Activated CD8-positive, alpha-beta T cell treated with anti-CD3 and anti-CD28 coated beads, Interleukin-2, amount 10 ng/mL, durations not matched to agents 7 days and 5 days (primary cell): ENCODE results near the gene NMUR1. TPM values are rescaled to one million over a fixed set of nuclear protein-coding genes. Genes with fewer than 3 reads are reported as not detected.

ENCODE experiments used
- ATAC-seq: fragments of 150-1000 bp; cut with Tn5 transposase; one replicate; pipeline ENCODE4 v1.10.0; 2021; ENCODE audit warnings: moderate library complexity
- CTCF ChIA-PET: fragments of 350-600 bp; sonication (Branson Sonifier 250); formaldehyde crosslinking; loops from one replicate; lab custom pipeline; 2021; ENCODE audit warnings: antibody characterized with exemption; lab: Charles Lee
- POLR2A ChIA-PET: fragments of 350-600 bp; sonication (Branson Sonifier 250); formaldehyde crosslinking; loops from one replicate; lab custom pipeline; 2021; ENCODE audit warnings: antibody characterized with exemption; lab: Charles Lee
- DNase-seq: peaks from one replicate; pipeline ENCODE4 v3.0.0-alpha.2; 2020
- H3K27ac Mint-ChIP-seq: one replicate; pipeline ENCODE4 v1.8.0; 2021; ENCODE audit warnings: mild to moderate bottlenecking, mixed read lengths
- H3K27me3 Mint-ChIP-seq: one replicate; pipeline ENCODE4 v1.8.0; 2021; ENCODE audit warnings: low read depth, mixed read lengths
- H3K36me3 Mint-ChIP-seq: one replicate; pipeline ENCODE4 v1.8.0; 2021; ENCODE audit warnings: low read depth, mixed read lengths
- H3K4me1 Mint-ChIP-seq: one replicate; pipeline ENCODE4 v1.8.0; 2021; ENCODE audit warnings: low read depth, mixed read lengths
- H3K4me3 Mint-ChIP-seq: one replicate; pipeline ENCODE4 v1.8.0; 2021; ENCODE audit warnings: mild to moderate bottlenecking, mixed read lengths
- H3K9me3 Mint-ChIP-seq: one replicate; pipeline ENCODE4 v1.8.0; 2022; ENCODE audit warnings: mixed read lengths; ENCODE audit not compliant: insufficient read depth
- total RNA-seq, 2 experiments: library from RNA; stranded (reverse); gene quantifications; one replicate each; pipeline ENCODE4 v1.2.3, GENCODE V29; 2021

The NMUR1 gene
- total RNA-seq, 2 experiments from 2014 or later = 0.95 to 0.99 TPM

DNA sequence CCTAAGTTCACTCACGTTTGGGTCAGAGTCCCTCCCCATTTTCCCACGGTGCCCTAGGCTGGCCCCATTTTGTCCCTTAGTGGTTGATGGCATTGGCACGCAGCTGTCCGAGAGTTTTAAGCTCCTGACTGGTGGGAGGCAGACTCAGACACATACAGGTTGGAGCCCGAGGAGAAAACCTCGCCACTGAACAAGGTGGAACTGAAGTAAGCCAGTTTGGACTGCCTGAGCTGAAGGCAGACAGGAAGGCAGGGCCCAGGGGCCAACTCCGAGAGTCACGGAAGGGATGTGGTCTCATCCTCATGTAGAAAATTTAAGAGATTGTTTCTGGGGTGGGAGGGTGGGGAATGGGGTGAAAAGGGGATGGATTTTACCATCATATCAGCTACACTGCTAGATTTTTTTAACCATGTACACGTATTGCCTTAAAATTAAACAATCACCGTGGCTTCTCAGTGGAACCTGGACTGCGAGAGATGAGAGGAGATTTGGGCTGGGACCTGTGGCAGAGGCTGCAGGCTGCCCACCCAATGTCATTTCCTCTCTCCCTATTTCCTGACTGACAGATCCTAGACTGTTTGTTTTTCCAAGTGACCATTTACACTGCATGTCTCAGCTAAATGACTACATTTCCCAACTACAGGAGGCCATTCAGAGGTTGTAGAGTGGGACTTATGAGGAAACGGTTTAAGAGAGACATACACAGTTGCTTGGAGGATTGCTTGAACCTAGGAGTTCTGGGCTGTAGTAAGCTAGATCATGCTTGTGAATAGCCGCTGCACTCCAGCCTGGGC lies 19.4 kb upstream of the NMUR1 start:
- ATAC-seq (no peak), DNase-seq (no peak)
- Mint-ChIP-seq H3K9me3 (peaks cover 20% of the 10 kb centered on the region), H3K4me3 (no peak overlapping the region), H3K4me1 (peaks cover 48% of the 10 kb centered on the region), H3K27ac (peak overlapping the region; percentile 58), H3K36me3 (peaks cover 27% of the 10 kb centered on the region), H3K27me3 (peaks cover 12% of the 10 kb centered on the region)
- ChIA-PET CTCF (interaction anchor here (1.5 to 2.6 kb wide), 4 partner anchors 9 to 52 kb away, joined by 5 to 13 read pairs (median 6); no protein-coding TSS in a partner anchor), POLR2A (no interaction called here)

DNA sequence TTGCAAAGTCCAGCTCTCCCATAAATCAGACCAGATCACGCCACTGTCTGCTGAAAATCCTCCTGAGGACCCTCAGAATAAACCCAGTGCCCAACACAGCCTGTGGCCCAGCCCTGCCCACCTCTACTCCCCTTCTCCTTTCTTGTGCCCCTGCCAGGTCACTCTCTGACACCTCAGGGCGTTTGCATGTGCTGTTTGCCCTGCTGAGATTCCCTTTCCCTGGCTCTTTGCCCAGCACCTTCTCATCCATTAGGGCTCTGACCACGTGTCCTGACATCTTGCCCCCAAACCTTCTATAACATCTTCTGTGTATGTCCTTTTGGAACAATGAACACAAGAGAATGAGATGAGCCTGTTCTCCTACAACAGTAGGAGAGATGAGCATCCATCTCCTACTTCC lies 18.5 kb upstream of the NMUR1 start:
- Mint-ChIP-seq H3K36me3 (peaks cover 27% of the 10 kb centered on the region), H3K9me3 (peaks cover 19% of the 10 kb centered on the region), H3K4me3 (no peak overlapping the region), H3K27me3 (peaks cover 12% of the 10 kb centered on the region), H3K4me1 (peaks cover 41% of the 10 kb centered on the region), H3K27ac (peak overlapping the region; percentile 28)
- no peak for DNase-seq
- no peak for ATAC-seq
- ChIA-PET CTCF (interaction anchor here (1.5 to 4.3 kb wide), 5 partner anchors 8 to 53 kb away, joined by 5 to 23 read pairs (median 6); no protein-coding TSS in a partner anchor), POLR2A (no interaction called here)

DNA sequence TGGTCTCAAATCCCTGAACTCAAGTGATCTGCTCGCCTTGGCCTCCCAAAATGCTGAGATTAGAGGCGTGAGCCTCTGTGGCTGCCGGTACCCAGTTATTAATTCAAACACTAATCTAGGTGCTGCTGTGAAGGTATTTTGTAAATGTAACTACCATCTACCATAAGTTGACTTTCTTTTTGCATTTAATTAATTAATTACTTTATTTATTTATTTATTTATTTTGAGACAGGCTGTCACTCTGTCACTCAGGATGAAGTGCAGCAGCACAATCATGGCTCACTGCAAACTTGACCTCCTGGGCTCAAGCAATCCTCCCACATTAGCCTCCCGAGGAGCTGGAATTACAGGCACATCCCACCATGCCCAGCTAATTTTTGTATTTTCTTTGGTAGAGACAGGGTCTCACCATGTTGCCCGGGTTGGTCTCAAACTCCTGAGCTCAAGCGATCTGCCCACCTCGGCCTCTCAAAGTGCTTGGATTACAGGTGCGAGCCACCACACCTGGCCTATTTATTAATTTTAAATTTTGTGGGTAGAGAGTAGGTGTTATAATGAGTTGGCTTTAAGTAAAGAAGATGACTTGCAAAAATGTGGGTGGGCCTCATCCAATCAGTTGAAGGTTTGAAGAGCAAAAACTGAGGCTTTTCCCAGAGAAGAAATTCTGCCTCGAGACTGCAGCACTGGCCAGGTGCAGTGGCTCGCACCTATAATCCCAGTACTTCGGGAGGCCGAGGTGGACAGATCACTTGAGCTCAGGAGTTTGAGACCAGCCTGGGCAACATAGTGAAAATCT lies 17.3 kb upstream of the NMUR1 start:
- H3K36me3 Mint-ChIP-seq = peaks cover 23% of the 10 kb centered on the region
- no peak overlapping the region for H3K4me3 Mint-ChIP-seq
- H3K4me1 Mint-ChIP-seq = peaks cover 39% of the 10 kb centered on the region
- peaks cover 8% of the 10 kb centered on the region for H3K27me3 Mint-ChIP-seq
- POLR2A ChIA-PET = interaction anchor here (1.4 kb wide), 1 partner anchor 27 kb away, joined by 4 read pairs; no protein-coding TSS in a partner anchor
- CTCF ChIA-PET = interaction anchor here (0.7 to 4.3 kb wide), 4 partner anchors 10 to 16 kb away, joined by 3 to 23 read pairs (median 6); no protein-coding TSS in a partner anchor
- no peak overlapping the region for H3K27ac Mint-ChIP-seq
- DNase-seq (no peak), ATAC-seq (no peak)
- peaks cover 16% of the 10 kb centered on the region for H3K9me3 Mint-ChIP-seq

DNA sequence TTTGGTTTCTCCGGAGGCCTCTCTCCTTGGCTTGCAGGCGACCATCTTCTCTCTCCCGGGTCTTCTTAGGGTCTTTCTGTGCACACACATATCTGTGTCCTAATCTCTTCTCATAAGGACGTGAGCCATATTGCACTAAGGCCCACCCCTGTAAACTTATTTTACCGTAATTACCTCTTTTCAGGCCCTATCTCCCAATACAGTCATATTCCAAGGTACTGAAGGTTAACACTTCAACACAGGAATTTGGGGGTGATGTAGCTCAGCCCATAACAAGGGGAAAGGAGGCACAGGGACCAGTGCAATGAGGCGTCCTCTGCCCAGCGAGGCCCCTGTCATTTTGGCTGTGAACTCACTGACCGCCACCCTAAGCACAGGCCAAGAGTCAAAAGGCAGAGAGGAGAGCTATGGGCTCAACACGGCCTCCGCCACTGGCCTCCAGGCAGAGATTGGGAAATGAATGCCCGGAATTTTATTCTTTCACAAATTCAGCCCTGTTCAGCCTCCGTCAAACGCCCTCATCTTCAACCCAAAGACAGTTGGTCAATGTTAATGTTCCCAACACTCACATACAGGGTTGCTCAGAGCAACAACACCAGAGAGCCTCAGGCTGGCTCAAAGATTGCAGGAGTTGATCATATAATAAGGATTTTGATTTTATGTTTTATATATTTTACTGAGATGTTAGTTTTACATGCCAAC lies 15.9 kb upstream of the NMUR1 start:
- Mint-ChIP-seq H3K36me3 (peaks cover 25% of the 10 kb centered on the region), H3K4me3 (peak overlapping the region; percentile 57), H3K27ac (peak overlapping the region; percentile 90), H3K9me3 (peaks cover 18% of the 10 kb centered on the region), H3K27me3 (peaks cover 17% of the 10 kb centered on the region), H3K4me1 (peaks cover 39% of the 10 kb centered on the region)
- ATAC-seq = peak; percentile 15
- ChIA-PET CTCF (interaction anchor here (0.7 to 4.3 kb wide), 11 partner anchors 11 to 63 kb away, joined by 3 to 23 read pairs (median 4); no protein-coding TSS in a partner anchor), POLR2A (interaction anchor here (1.0 to 1.8 kb wide), 2 partner anchors 20 to 82 kb away, joined by 3 to 10 read pairs; partner anchors contain the start of gene NCL)
- no peak for DNase-seq

DNA sequence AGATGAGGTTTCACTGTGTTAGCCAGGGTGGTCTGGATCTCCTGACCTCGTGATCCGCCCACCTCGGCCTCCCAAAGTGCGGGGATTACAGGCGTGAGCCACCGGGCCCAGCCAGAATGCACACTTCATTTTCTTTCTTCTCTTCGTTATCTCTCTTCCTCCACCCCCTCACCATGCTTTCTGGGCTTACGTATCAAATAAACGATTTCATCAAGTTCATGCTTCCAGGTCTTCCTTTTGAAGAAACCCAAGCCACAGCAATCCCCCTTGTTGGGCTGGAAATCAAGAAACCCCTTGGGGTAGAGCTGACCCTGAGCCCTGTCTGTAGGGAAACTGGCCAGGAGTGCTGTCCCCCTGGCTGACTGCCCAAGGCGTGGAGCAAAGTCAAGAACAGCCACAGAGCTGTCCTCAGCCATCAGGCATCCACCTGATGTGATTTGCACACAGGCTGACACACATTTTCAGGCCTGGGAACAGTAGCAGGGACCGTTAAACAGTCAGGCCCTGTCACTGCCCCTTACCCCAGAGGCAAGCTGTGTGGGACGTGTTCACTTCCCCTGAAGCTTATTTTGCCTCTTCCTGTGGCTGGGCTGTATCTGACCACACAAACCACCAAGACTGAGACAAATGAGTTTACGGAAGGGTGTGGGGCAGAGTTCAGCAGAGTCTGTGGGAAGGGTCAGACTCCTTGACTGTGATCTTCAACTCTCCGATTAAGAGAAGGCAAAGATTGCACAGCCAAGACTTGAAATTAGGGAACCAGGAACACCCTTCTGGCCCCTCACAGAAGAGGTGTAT lies 15.1 kb upstream of the NMUR1 start:
- peak; percentile 92 for ATAC-seq
- Mint-ChIP-seq H3K4me3 (peak overlapping the region; percentile 57), H3K36me3 (peaks cover 24% of the 10 kb centered on the region), H3K27ac (peak overlapping the region; percentile 90), H3K27me3 (peaks cover 18% of the 10 kb centered on the region), H3K9me3 (peaks cover 14% of the 10 kb centered on the region), H3K4me1 (peaks cover 39% of the 10 kb centered on the region)
- ChIA-PET POLR2A (interaction anchor here (1.0 to 1.8 kb wide), 3 partner anchors 19 to 81 kb away, joined by 3 to 10 read pairs (median 4); partner anchors contain the start of gene NCL), CTCF (interaction anchor here (0.6 to 4.3 kb wide), 12 partner anchors 12 to 67 kb away, joined by 3 to 23 read pairs (median 4); no protein-coding TSS in a partner anchor)
- DNase-seq = peak; percentile 88

DNA sequence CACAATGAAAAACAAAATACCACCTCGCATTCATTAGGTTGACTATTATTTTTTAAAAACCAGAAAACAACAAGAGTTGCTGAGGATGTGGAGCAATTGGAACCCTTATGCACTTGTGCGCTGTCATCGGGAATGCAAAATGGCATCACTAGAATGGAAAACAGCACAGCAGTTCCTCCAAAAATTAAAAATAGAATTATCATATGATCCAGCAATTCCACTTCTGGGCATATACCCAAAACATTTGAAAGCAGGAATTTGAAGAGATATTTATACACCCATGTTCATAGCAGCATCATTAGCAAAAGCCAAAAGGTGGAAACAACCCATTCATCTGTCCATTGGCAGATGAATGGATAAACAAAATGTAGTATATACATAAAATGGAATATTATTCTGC lies 11.9 kb upstream of the NMUR1 start:
- H3K27ac Mint-ChIP-seq = no peak overlapping the region
- POLR2A ChIA-PET = no interaction called here
- no peak for DNase-seq
- peaks cover 14% of the 10 kb centered on the region for H3K9me3 Mint-ChIP-seq
- CTCF ChIA-PET = no interaction called here
- peaks cover 19% of the 10 kb centered on the region for H3K27me3 Mint-ChIP-seq
- H3K36me3 Mint-ChIP-seq = peaks cover 20% of the 10 kb centered on the region
- H3K4me3 Mint-ChIP-seq = no peak overlapping the region
- no peak for ATAC-seq
- H3K4me1 Mint-ChIP-seq = peaks cover 26% of the 10 kb centered on the region

DNA sequence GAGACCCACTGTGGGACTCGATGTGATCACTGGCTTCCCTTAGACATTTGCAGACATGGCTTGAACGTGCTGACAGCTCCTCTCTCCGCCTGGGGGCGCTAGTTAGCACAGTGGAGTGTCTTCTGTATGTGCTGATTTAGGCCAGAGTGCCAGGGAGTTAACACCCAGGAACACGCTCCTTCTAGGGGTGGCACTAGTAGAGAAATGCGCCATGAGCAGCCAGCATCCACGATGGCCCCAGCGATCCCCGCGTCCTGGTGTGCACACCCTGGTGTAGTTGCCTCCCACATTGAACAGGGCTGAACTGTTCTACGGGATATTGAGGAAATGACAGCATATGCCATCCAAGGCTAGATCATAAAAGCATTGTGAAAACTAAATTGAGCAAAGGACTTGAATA lies 11.4 kb upstream of the NMUR1 start:
- POLR2A ChIA-PET = no interaction called here
- peaks cover 14% of the 10 kb centered on the region for H3K9me3 Mint-ChIP-seq
- CTCF ChIA-PET = interaction anchor here (0.7 to 1.3 kb wide), 2 partner anchors 8 to 11 kb away, joined by 4 to 5 read pairs; no protein-coding TSS in a partner anchor
- DNase-seq (no peak), ATAC-seq (no peak)
- no peak overlapping the region for H3K27ac Mint-ChIP-seq
- peaks cover 20% of the 10 kb centered on the region for H3K27me3 Mint-ChIP-seq
- peaks cover 24% of the 10 kb centered on the region for H3K4me1 Mint-ChIP-seq
- no peak overlapping the region for H3K4me3 Mint-ChIP-seq
- peaks cover 20% of the 10 kb centered on the region for H3K36me3 Mint-ChIP-seq

DNA sequence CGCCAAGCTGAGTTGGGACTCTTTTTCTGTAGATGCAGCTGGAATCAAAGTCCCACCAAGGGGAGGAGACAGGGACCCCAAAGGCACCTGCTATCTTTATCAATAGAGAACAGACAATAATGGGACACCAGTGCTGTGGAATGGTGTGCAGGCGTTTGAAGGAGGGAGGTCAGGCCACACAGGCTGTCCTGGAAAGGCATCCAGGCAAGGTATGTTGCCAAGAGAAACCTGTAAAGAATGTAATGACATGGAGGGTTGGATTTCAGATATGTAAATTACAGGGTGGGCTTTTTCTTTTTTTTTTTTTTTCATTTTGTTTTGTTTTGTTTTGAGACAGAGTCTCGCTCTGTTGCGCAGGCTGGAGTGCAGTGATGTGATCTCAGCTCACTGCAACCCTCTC lies 9.7 kb upstream of the NMUR1 start:
- H3K9me3 Mint-ChIP-seq = peaks cover 14% of the 10 kb centered on the region

DNA sequence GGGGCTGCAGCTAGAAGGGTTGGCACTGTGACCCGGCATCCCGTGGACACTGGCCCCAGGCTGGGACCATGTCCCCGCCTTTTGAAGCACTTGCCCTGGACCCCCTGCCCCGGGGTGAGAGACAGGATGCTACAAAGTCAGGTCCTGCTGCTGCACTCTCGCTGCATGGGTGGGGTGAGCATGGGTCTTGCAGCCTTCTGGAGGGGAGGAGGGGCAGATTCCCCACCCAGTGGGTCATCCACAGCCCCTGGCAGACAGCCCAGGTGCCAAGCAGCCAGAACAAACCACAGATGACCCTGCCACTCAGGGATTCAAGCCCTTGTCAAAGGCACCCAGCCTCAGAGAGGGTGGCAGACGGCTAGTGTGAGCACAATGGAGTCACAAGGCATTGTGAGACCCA lies 5.7 kb upstream of the NMUR1 start:
- Mint-ChIP-seq H3K4me1 (peaks cover 15% of the 10 kb centered on the region), H3K4me3 (no peak overlapping the region), H3K27me3 (peaks cover 42% of the 10 kb centered on the region), H3K36me3 (no peaks in the 10 kb centered on the region), H3K9me3 (no peaks in the 10 kb centered on the region), H3K27ac (no peak overlapping the region)
- POLR2A ChIA-PET = no interaction called here
- DNase-seq (no peak), ATAC-seq (no peak)
- CTCF ChIA-PET = interaction anchor here (1.6 kb wide), 1 partner anchor 22 kb away, joined by 4 read pairs; no protein-coding TSS in a partner anchor

More for the DNA sequence above, 9.7 kb upstream of the NMUR1 start:
- POLR2A ChIA-PET = interaction anchor here (1.0 kb wide), 1 partner anchor 15 kb away, joined by 4 read pairs; no protein-coding TSS in a partner anchor
- CTCF ChIA-PET = interaction anchor here (0.9 to 1.6 kb wide), 7 partner anchors 13 to 62 kb away, joined by 3 to 7 read pairs (median 4); no protein-coding TSS in a partner anchor
- no peak overlapping the region for H3K4me3 Mint-ChIP-seq
- H3K36me3 Mint-ChIP-seq = peaks cover 12% of the 10 kb centered on the region
- H3K27me3 Mint-ChIP-seq = peaks cover 28% of the 10 kb centered on the region
- peaks cover 8% of the 10 kb centered on the region for H3K4me1 Mint-ChIP-seq
- no peak overlapping the region for H3K27ac Mint-ChIP-seq
- DNase-seq = no peak
- no peak for ATAC-seq

DNA sequence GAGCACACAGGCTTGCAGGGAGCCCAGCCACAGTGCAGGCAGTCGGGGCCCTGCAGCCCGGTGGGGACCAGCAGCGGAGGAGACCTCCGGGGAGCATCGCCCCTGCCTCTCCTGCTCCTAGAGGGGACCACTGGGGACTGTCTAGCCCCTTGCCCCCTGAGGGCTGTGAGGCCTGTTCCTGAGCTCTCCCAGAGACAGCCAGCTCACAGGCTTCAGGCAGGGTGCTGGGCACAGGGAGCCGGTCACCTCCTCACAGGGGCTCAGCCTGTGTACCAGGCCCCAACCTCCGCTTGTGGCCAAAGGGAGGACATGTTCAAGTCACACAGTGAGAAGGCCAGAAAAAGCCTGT lies 3.5 kb upstream of the NMUR1 start:
- CTCF ChIA-PET = interaction anchor here (0.7 to 1.5 kb wide), 3 partner anchors 16 to 142 kb away, joined by 3 to 5 read pairs (median 3); no protein-coding TSS in a partner anchor

More for the DNA sequence above, 3.5 kb upstream of the NMUR1 start:
- Mint-ChIP-seq H3K4me3 (no peak overlapping the region), H3K27ac (no peak overlapping the region), H3K36me3 (no peaks in the 10 kb centered on the region), H3K4me1 (peaks cover 17% of the 10 kb centered on the region), H3K9me3 (no peaks in the 10 kb centered on the region), H3K27me3 (peaks cover 48% of the 10 kb centered on the region)
- no peak for DNase-seq
- no peak for ATAC-seq
- POLR2A ChIA-PET = interaction anchor here (0.6 kb wide), 1 partner anchor 17 kb away, joined by 3 read pairs; no protein-coding TSS in a partner anchor
